ENCODE measurements around the gene SRSF4. TPM values are rescaled to one million over a fixed set of nuclear protein-coding genes. Genes with fewer than 3 reads are reported as not detected.

Gene SRSF4
- total and polyA plus RNA-seq, 10 of the 15 experiments (the other 5 are each of a cell fraction or from before 2014, with no cell fraction given): 17.2 to 107 (median 78.6) TPM

- TF ChIP-seq BCL3 (IDR thresholded peaks at IDR 0.05; ENCODE audit: borderline replicate concordance, insufficient read depth, low read depth, low read length, poor library complexity, severe bottlenecking): no peak
- TF ChIP-seq REST (IDR thresholded peaks at IDR 0.05; ENCODE audit: low read depth, low read length): no peak
- TF ChIP-seq, protein P1, sequence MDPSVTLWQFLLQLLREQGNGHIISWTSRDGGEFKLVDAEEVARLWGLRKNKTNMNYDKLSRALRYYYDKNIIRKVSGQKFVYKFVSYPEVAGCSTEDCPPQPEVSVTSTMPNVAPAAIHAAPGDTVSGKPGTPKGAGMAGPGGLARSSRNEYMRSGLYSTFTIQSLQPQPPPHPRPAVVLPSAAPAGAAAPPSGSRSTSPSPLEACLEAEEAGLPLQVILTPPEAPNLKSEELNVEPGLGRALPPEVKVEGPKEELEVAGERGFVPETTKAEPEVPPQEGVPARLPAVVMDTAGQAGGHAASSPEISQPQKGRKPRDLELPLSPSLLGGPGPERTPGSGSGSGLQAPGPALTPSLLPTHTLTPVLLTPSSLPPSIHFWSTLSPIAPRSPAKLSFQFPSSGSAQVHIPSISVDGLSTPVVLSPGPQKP (IDR thresholded peaks at IDR 0.05; ENCODE audit: low read depth, low read length): no peak
- TF ChIP-seq, protein P2, sequence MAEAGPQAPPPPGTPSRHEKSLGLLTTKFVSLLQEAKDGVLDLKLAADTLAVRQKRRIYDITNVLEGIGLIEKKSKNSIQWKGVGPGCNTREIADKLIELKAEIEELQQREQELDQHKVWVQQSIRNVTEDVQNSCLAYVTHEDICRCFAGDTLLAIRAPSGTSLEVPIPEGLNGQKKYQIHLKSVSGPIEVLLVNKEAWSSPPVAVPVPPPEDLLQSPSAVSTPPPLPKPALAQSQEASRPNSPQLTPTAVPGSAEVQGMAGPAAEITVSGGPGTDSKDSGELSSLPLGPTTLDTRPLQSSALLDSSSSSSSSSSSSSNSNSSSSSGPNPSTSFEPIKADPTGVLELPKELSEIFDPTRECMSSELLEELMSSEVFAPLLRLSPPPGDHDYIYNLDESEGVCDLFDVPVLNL (IDR thresholded peaks at IDR 0.05; ENCODE audit: low read depth, low read length): no peak
- TF ChIP-seq HCFC1 (IDR thresholded peaks at IDR 0.05; ENCODE audit: low read length): no peak
Observed at GRCh38 chr1:29210278-29211085, 28.8 kb upstream of the SRSF4 start (continued).

All from GM12878 (cell line).